Naive thymus-derived CD4-positive, alpha-beta T cell (primary cell): ENCODE results near the gene ALDH3A1. TPM values are rescaled to one million over a fixed set of nuclear protein-coding genes. Genes with fewer than 3 reads are reported as not detected.

ENCODE experiments used
- ATAC-seq: fragments of 150-1000 bp; cut with Tn5 transposase; 2 replicates; pipeline ENCODE4 v1.10.0; 2021; ENCODE audit warnings: mild to moderate bottlenecking, moderate library complexity
- CTCF ChIA-PET: fragments of 350-600 bp; sonication (Branson Sonifier 250); formaldehyde crosslinking; loops from one replicate; lab custom pipeline; 2021; ENCODE audit warnings: antibody characterized with exemption; lab: Charles Lee
- POLR2A ChIA-PET: fragments of 350-600 bp; sonication (Branson Sonifier 250); formaldehyde crosslinking; loops from one replicate; lab custom pipeline; 2021; ENCODE audit warnings: antibody characterized with exemption, inconsistent platforms; lab: Charles Lee
- DNase-seq, 9 donors: peaks; one replicate each; pipeline versions ENCODE4 v3.0.0 to v3.0.0-alpha.2; 2020 to 2022; ENCODE audit warnings: mixed read lengths in 1 of 9
- H3K27ac ChIP-seq: one replicate; pipeline ENCODE4 v1.7.0; 2013; ENCODE audit warnings: mild to moderate bottlenecking, low read depth, low read length, moderate library complexity
- H3K27me3 ChIP-seq, 2 donors: one replicate each; pipeline ENCODE4 v1.7.0; 2013; ENCODE audit warnings: low read length in 2 of 2, mild to moderate bottlenecking in 2 of 2, moderate library complexity in 2 of 2; ENCODE audit not compliant: control insufficient read depth in 2 of 2, insufficient read depth in 2 of 2
- H3K36me3 ChIP-seq, 3 experiments: 1 replicate in 2 of 3; 2 replicates in 1 of 3; pipeline ENCODE4 v1.7.0; 2013; ENCODE audit warnings: low read length in 3 of 3, mild to moderate bottlenecking in 3 of 3, moderate library complexity in 1 of 3; ENCODE audit not compliant: insufficient read depth in 3 of 3, control insufficient read depth in 2 of 3
- H3K4me1 ChIP-seq, 2 donors: one replicate each; pipeline ENCODE4 v1.7.0; 2013; ENCODE audit warnings: low read length in 2 of 2, mild to moderate bottlenecking in 2 of 2, moderate library complexity in 1 of 2; ENCODE audit not compliant: control insufficient read depth in 2 of 2, insufficient read depth in 2 of 2
- H3K4me3 ChIP-seq: 2 replicates; pipeline ENCODE4 v1.7.0; 2013; ENCODE audit warnings: mild to moderate bottlenecking, low read length
- H3K9me3 ChIP-seq, 3 experiments: 1 replicate in 2 of 3; 2 replicates in 1 of 3; pipeline ENCODE4 v1.7.0; 2013; ENCODE audit warnings: low read length in 3 of 3; ENCODE audit not compliant: control insufficient read depth in 2 of 3
- H3K27ac Mint-ChIP-seq, 9 donors: one replicate each; pipeline ENCODE4 v1.8.0; 2020 to 2022; ENCODE audit warnings: mixed read lengths in 9 of 9, mild to moderate bottlenecking in 8 of 9, moderate library complexity in 5 of 9, inconsistent platforms in 2 of 9
- H3K27me3 Mint-ChIP-seq, 5 donors: one replicate each; pipeline ENCODE4 v1.8.0; 2021 to 2022; ENCODE audit warnings: mixed read lengths in 5 of 5, mild to moderate bottlenecking in 1 of 5
- H3K36me3 Mint-ChIP-seq, 5 donors: one replicate each; pipeline ENCODE4 v1.8.0; 2020 to 2022; ENCODE audit warnings: mixed read lengths in 5 of 5, mild to moderate bottlenecking in 3 of 5, inconsistent platforms in 1 of 5
- H3K4me1 Mint-ChIP-seq, 7 donors: one replicate each; pipeline ENCODE4 v1.8.0; 2020 to 2022; ENCODE audit warnings: mixed read lengths in 7 of 7, mild to moderate bottlenecking in 3 of 7, inconsistent platforms in 1 of 7
- H3K4me3 Mint-ChIP-seq, 10 donors: one replicate each; pipeline ENCODE4 v1.8.0; 2020 to 2022; ENCODE audit warnings: mild to moderate bottlenecking in 10 of 10, mixed read lengths in 10 of 10, moderate library complexity in 6 of 10, inconsistent platforms in 2 of 10
- H3K9me3 Mint-ChIP-seq, 11 donors: one replicate each; pipeline ENCODE4 v1.8.0; 2020 to 2022; ENCODE audit warnings: mixed read lengths in 11 of 11, mild to moderate bottlenecking in 4 of 11, inconsistent platforms in 1 of 11, moderate library complexity in 1 of 11
- intact Hi-C, 2 donors: fragments of 100-400 bp; cut with micrococcal nuclease; formaldehyde crosslinking; loops; one replicate each; pipeline ENCODE4 v1.15.1; 2023
- polyA plus RNA-seq, 2 donors: library from polyadenylated mRNA; unstranded; fragments of 300-500 nt; fragmentation: Illumina TruSeq; gene quantifications; one replicate each; pipeline ENCODE4 v1.2.3, GENCODE V29; 2021
- total RNA-seq, 6 experiments: library from RNA in 5 of 6; stranded (reverse) in 5 of 6; gene quantifications; 1 replicate in 5 of 6; 2 replicates in 1 of 6; pipeline ENCODE4 v1.2.3 and lab custom pipeline; 2021 to 2026

The ALDH3A1 gene
- total RNA-seq: under 1 TPM in 1 of 5 experiments, not detected in 4; 0.61 TPM
- not detected for polyA plus RNA-seq
- 3.6 reads per million, percentile 19 among the genes with 10 or more reads in this experiment for total RNA-seq (lab: John Stamatoyannopoulos, UW)

DNA sequence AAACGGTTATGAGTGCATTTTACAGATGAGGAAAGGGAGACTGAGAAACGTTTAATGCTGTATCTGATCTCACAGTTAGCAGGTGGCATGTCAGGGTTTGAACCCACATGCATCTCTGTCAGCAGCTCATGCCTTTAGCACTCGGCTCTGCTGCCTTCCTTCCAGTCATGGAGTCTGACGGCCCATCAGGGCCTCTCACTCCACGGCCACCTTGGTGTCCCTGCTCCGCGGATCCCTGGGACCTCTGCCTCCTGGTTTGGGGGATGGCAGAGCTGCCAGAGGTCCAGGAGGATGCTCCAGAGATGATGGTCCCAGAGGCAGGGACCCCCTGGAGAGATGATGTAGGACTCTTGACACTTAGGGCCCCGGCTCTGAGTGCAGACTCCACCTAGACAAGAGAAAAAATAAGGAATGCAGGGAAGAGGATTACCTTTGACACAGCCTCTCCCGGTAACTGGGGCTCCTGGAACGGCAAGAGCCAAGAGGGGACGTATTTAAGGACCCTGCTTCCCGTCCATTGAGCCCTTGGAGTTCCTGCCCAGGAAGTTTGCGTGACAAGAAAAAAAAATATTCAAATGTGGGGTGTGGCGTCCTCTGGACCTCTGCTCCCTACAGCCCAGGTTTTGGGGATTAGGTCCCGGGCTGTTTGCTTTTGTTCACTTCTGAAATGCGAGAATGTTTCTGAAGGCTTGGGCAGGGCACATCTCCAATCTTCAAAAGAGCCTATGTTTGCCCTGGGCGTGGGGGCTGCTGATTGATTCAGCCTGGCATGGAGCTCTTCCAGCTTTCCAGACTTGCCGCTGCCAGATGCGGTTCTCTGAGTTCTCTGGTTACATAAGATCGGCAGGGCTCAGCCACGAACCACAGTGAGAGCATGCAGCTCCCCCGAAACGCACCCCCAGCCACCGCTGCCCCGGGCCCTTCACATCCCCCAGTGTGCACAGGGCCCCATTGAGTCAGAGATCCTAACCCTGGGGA lies at the start of gene ALDH3A1:
ALDH3A1 (minus strand) TSS at position 470 of the 978 bp plus-strand sequence. CDS start 3,169 bp downstream, outside the sequence.
- CTCF ChIA-PET: interaction anchor here (0.6 to 0.7 kb wide), 2 partner anchors 103 to 1133 kb away, joined by 3 to 4 read pairs; no protein-coding TSS in a partner anchor
- H3K27ac Mint-ChIP-seq: no peak within 1 kb of the TSS

DNA sequence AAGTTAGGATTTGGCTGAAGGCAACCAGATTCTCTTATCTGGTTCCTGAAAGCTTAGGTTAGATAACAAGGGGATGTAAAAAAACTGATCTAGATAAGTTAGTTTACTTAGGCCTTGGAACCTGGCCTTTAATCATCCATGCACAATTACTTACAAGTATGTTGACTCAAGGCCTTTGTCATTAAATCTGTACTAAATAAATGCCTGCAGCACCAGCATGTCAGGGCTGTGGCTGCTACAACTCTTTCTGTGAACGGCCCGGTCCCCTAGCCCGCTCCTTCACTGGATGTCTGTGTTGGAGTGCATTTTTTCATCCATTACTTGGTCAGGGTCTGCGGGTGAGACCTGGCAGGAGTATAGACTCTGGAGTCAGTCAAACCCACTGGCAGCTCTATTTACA lies 48.4 kb upstream of the ALDH3A1 start:
- peaks cover 7 to 17% (median 12%) of the 10 kb centered on the region in 7 donors for H3K4me1 Mint-ChIP-seq
- no peak for DNase-seq
- H3K4me1 ChIP-seq: peaks cover 0 to 8% of the 10 kb centered on the region in 2 donors
- H3K9me3 Mint-ChIP-seq: peaks cover 4 to 44% (median 15%) of the 10 kb centered on the region in 11 donors
- H3K36me3 ChIP-seq: peaks cover 0 to 59% (median 24%) of the 10 kb centered on the region in 3 experiments
- no peak overlapping the region for H3K4me3 Mint-ChIP-seq
- intact Hi-C loops: loop anchor here in 1 of 2 donors (2.0 kb wide), 1 partner anchor 16 kb away; no protein-coding TSS in a partner anchor
- H3K36me3 Mint-ChIP-seq: peaks cover 24 to 84% (median 81%) of the 10 kb centered on the region in 5 donors
- H3K27ac Mint-ChIP-seq: no peak overlapping the region
- ATAC-seq: no peak
- H3K4me3 ChIP-seq: no peak overlapping the region
- H3K27me3 ChIP-seq: no peaks in the 10 kb centered on the region
- no peaks in the 10 kb centered on the region for H3K27me3 Mint-ChIP-seq
- peaks cover 0 to 15% (median 7%) of the 10 kb centered on the region in 3 experiments for H3K9me3 ChIP-seq
- ChIA-PET CTCF (interaction anchor here (1.4 kb wide), 1 partner anchor 30 kb away, joined by 6 read pairs; no protein-coding TSS in a partner anchor), POLR2A (no interaction called here)
- no peak overlapping the region for H3K27ac ChIP-seq

More for the DNA sequence above, at the start of gene ALDH3A1:
- no peak for DNase-seq
- POLR2A ChIA-PET: no interaction called here
- no peaks in the 10 kb centered on the region for H3K36me3 ChIP-seq
- no peak within 1 kb of the TSS for H3K27ac ChIP-seq
- no peak within 1 kb of the TSS for H3K4me3 ChIP-seq
- Mint-ChIP-seq H3K9me3 (no peaks in the 10 kb centered on the region), H3K27me3 (peaks cover 0 to 10% (median 3%) of the 10 kb centered on the region in 5 donors), H3K36me3 (no peaks in the 10 kb centered on the region), H3K4me1 (peaks cover 0 to 15% (median 5%) of the 10 kb centered on the region in 7 donors), H3K4me3 (no peak within 1 kb of the TSS)
- H3K9me3 ChIP-seq: no peaks in the 10 kb centered on the region
- no peaks in the 10 kb centered on the region for H3K27me3 ChIP-seq
- peaks cover 0 to 5% of the 10 kb centered on the region in 2 donors for H3K4me1 ChIP-seq
- intact Hi-C loops: loop anchor here in 1 of 2 donors (5.0 kb wide), 1 partner anchor 236 kb away; no protein-coding TSS in a partner anchor
- no peak for ATAC-seq

DNA sequence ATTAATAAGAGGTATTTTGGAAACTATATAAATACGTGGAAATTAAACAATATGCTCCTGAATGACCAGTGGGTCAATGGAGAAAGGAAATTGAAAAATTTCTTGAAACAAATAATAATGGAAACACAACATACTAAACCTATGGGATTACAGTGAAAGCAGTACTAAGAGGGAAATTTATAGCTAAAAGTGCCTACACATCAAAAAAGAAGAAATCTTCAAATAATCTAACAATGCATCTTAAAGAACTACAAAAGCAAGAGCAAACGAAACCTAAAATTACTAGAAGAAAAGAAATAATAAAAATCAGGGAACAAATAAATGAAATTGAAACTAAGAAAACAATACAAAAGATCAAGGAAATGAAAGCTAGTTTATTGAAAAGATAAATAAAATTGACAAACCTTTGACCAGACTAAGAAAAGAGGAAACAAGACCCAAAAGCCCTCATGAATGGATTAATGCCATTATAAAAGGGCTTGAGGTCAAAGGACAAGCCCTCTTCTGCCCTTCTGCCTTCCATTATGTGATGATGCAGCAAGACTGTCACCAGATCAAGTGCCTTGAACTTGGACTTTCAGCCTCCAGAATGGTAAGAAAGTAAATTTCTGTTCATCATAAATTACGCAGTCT lies 43.9 kb upstream of the ALDH3A1 start:
- DNase-seq (no peak), ATAC-seq (no peak)
- H3K27ac ChIP-seq: no peak overlapping the region
- Mint-ChIP-seq H3K27ac (no peak overlapping the region), H3K4me3 (no peak overlapping the region), H3K27me3 (no peaks in the 10 kb centered on the region), H3K36me3 (peaks cover 26 to 95% (median 79%) of the 10 kb centered on the region in 5 donors), H3K4me1 (peaks cover 0 to 6% (median 0%) of the 10 kb centered on the region in 7 donors), H3K9me3 (peaks cover 3 to 39% (median 15%) of the 10 kb centered on the region in 11 donors)
- intact Hi-C loops: no loop called here
- H3K4me3 ChIP-seq: no peak overlapping the region
- POLR2A ChIA-PET: interaction anchor here (0.6 to 1.8 kb wide), 2 partner anchors 8 to 853 kb away, joined by 3 to 7 read pairs; no protein-coding TSS in a partner anchor
- peaks cover 0 to 15% (median 7%) of the 10 kb centered on the region in 3 experiments for H3K9me3 ChIP-seq
- no peaks in the 10 kb centered on the region for H3K4me1 ChIP-seq
- CTCF ChIA-PET: interaction anchor here (1.6 kb wide), 1 partner anchor 15 kb away, joined by 3 read pairs; no protein-coding TSS in a partner anchor
- H3K27me3 ChIP-seq: no peaks in the 10 kb centered on the region
- peaks cover 0 to 62% (median 24%) of the 10 kb centered on the region in 3 experiments for H3K36me3 ChIP-seq

DNA sequence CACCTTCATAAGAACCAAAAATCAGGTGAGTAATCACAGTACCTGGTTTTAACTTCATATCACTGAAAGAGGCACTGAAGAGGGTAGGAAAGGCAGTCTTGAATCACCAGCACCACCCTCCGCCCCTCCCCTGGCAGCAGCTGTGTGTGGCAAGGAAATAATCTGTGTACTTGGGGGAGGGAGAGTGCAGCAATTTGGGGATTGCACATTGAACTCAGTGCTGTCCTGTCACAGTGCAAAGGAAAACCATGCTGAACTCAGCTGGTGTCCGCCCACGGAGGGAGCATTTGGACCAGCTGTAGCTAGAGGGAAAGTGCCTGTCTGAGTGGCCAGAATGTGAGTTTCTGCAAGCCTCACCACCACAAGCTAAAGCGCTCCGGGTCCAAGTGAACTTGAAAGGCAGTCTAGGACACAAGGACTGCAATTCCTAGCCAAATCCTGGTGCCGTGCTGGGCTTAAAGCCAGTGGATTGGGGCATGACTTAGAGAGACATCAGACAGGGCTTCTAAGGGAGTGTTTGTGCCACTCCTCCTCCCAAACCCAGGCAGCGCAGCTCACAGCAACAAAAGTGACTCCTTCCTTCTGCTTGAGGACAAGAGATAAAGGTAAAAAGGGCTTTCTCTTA lies 39.7 kb upstream of the ALDH3A1 start:
- POLR2A ChIA-PET: interaction anchor here (0.6 kb wide), 1 partner anchor 301 kb away, joined by 3 read pairs; no protein-coding TSS in a partner anchor
- no peak for DNase-seq

DNA sequence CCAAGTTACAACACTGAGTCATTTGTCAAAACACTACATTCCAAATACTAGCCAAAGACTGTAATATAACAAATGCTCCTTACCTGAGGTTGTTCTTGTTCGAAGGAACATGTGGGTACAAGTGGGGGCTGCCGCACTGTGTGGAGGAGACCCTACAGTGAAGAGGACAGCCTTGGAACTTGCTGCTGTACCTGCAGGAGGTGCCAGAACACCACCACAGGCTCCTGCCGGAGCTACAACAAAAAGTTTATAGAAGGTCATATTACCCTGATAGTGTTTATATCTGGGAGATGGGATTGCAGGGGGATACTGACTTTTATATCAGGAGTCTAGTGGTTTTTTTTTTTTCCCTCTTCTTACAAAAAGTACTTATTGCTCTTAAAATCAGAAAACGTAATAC lies 37.8 kb upstream of the ALDH3A1 start:
- Mint-ChIP-seq H3K27ac (no peak overlapping the region), H3K36me3 (peaks cover 12 to 59% (median 39%) of the 10 kb centered on the region in 5 donors), H3K4me1 (peaks cover 0 to 6% (median 0%) of the 10 kb centered on the region in 7 donors), H3K4me3 (no peak overlapping the region), H3K27me3 (no peaks in the 10 kb centered on the region), H3K9me3 (no peaks in the 10 kb centered on the region)
- CTCF ChIA-PET: interaction anchor here (0.7 kb wide), 1 partner anchor 206 kb away, joined by 6 read pairs; no protein-coding TSS in a partner anchor
- Histone ChIP-seq H3K36me3 (peaks cover 0 to 30% (median 3%) of the 10 kb centered on the region in 3 experiments), H3K27me3 (no peaks in the 10 kb centered on the region), H3K9me3 (no peaks in the 10 kb centered on the region), H3K27ac (no peak overlapping the region), H3K4me1 (no peaks in the 10 kb centered on the region), H3K4me3 (no peak overlapping the region)
- no peak for ATAC-seq
- POLR2A ChIA-PET: no interaction called here
- DNase-seq: no peak
- intact Hi-C loops: no loop called here

More for the DNA sequence above, 39.7 kb upstream of the ALDH3A1 start:
- no peak for ATAC-seq
- Mint-ChIP-seq H3K4me1 (peaks cover 0 to 6% (median 0%) of the 10 kb centered on the region in 7 donors), H3K4me3 (no peak overlapping the region), H3K9me3 (peaks cover 0 to 2% (median 0%) of the 10 kb centered on the region in 11 donors), H3K27me3 (no peaks in the 10 kb centered on the region), H3K27ac (peak overlapping the region in 2 of 9 donors; percentile 25 to 72), H3K36me3 (peaks cover 7 to 61% (median 41%) of the 10 kb centered on the region in 5 donors)
- no peaks in the 10 kb centered on the region for H3K9me3 ChIP-seq
- H3K36me3 ChIP-seq: peaks cover 0 to 30% (median 3%) of the 10 kb centered on the region in 3 experiments
- intact Hi-C loops: no loop called here
- no peaks in the 10 kb centered on the region for H3K27me3 ChIP-seq
- no peak overlapping the region for H3K27ac ChIP-seq
- no peak overlapping the region for H3K4me3 ChIP-seq
- no peaks in the 10 kb centered on the region for H3K4me1 ChIP-seq
- CTCF ChIA-PET: interaction anchor here (0.8 kb wide), 1 partner anchor 272 kb away, joined by 3 read pairs; no protein-coding TSS in a partner anchor
